Natural killer cell (primary cell): ENCODE measurements around the gene SH3PXD2B. TPM values are rescaled to one million over a fixed set of nuclear protein-coding genes. Genes with fewer than 3 reads are reported as not detected.

Experiments
- ATAC-seq, 3 donors: fragments of 150-1000 bp in 2 of 3; fragments of 200-7000 bp in 1 of 3; cut with Tn5 transposase; 1 replicate in 1 of 3; 2 replicates in 2 of 3; pipeline ENCODE4 v1.10.0; 2021; ENCODE audit warnings: mild to moderate bottlenecking in 2 of 3, moderate library complexity in 2 of 3
- DNase-seq, 2 donors: peaks; one replicate each; pipeline versions ENCODE4 v3.0.0 to v3.0.0-alpha.2; 2013 to 2021; ENCODE audit warnings: mixed read lengths in 1 of 2
- H3K27ac ChIP-seq: one replicate; pipeline ENCODE4 v1.5.1; 2013; ENCODE audit warnings: mild to moderate bottlenecking, low read length
- H3K27me3 ChIP-seq: one replicate; pipeline ENCODE4 v1.6.1; 2013; ENCODE audit warnings: low read length; ENCODE audit not compliant: control insufficient read depth, insufficient read depth
- H3K36me3 ChIP-seq: one replicate; pipeline ENCODE4 v1.6.1; 2013; ENCODE audit warnings: low read length; ENCODE audit not compliant: control insufficient read depth, insufficient read depth
- H3K4me1 ChIP-seq: one replicate; pipeline ENCODE4 v1.6.1; 2013; ENCODE audit warnings: low read length; ENCODE audit not compliant: control insufficient read depth, insufficient read depth
- H3K4me3 ChIP-seq: one replicate; pipeline ENCODE4 v1.5.1; 2013; ENCODE audit warnings: low read length
- H3K9me3 ChIP-seq: one replicate; pipeline ENCODE4 v1.6.1; 2013; ENCODE audit warnings: low read length; ENCODE audit not compliant: control insufficient read depth, insufficient read depth
- H3K27ac Mint-ChIP-seq, 2 donors: one replicate each; pipeline ENCODE4 v1.8.0; 2022; ENCODE audit warnings: mild to moderate bottlenecking in 2 of 2, mixed read lengths in 2 of 2, moderate library complexity in 1 of 2
- H3K27me3 Mint-ChIP-seq, 2 donors: one replicate each; pipeline ENCODE4 v1.8.0; 2022; ENCODE audit warnings: low read depth in 2 of 2, mixed read lengths in 2 of 2
- H3K36me3 Mint-ChIP-seq: one replicate; pipeline ENCODE4 v1.8.0; 2022; ENCODE audit warnings: mixed read lengths
- H3K4me1 Mint-ChIP-seq, 2 donors: one replicate each; pipeline ENCODE4 v1.8.0; 2022; ENCODE audit warnings: mixed read lengths in 2 of 2
- H3K4me3 Mint-ChIP-seq: one replicate; pipeline ENCODE4 v1.8.0; 2022; ENCODE audit warnings: mild to moderate bottlenecking, moderate library complexity, mixed read lengths
- H3K9me3 Mint-ChIP-seq, 2 donors: one replicate each; pipeline ENCODE4 v1.8.0; 2022; ENCODE audit warnings: mixed read lengths in 2 of 2
- CTCF ChIP-seq: fragments of 200-600 bp; IDR thresholded peaks from one replicate; pipeline ENCODE4 v1.8.0; 2022; ENCODE audit warnings: antibody characterized with exemption
- WGBS: methylation state at CpG from one replicate; pipeline ENCODE4 v1.1.7; 2013; ENCODE audit warnings: missing lambda C conversion rate; ENCODE audit not compliant: insufficient coverage; 5-methylcytosine and 5-hydroxymethylcytosine counted together
- intact Hi-C: fragments of 100-400 bp; cut with micrococcal nuclease; formaldehyde crosslinking; loops from one replicate; pipeline ENCODE4 v1.14.2; 2022
- total RNA-seq, 4 donors: library from RNA; stranded (reverse); fragments of 120-200 nt in 1 of 4; gene quantifications; one replicate each; pipeline versions ENCODE4 v1.2.3 to v1.2.4, GENCODE V29; 2013 to 2022

Gene SH3PXD2B
- total RNA-seq, 3 donors from 2014 or later (not counting 1 experiment from before 2014, with no cell fraction given), result 0.25 to 0.35 TPM; not detected in 1

GRCh38 chr5:172444626-172445365 lies 9.5 kb downstream of the SH3PXD2B start:
- DNase-seq (no peak), ATAC-seq (no peak)
- H3K9me3 Mint-ChIP-seq, result no peaks in the 10 kb centered on the region
- Histone ChIP-seq H3K4me3 (no peak overlapping the region), H3K27me3 (peaks cover 5% of the 10 kb centered on the region), H3K36me3 (no peaks in the 10 kb centered on the region), H3K27ac (no peak overlapping the region), H3K4me1 (peaks cover 9% of the 10 kb centered on the region), H3K9me3 (no peaks in the 10 kb centered on the region)
- peaks cover 13 to 25% of the 10 kb centered on the region in 2 donors for H3K27me3 Mint-ChIP-seq
- peaks cover 13 to 14% of the 10 kb centered on the region in 2 donors for H3K4me1 Mint-ChIP-seq
- no peak overlapping the region for H3K4me3 Mint-ChIP-seq
- 74% methylated on average over 8 of the region's 8 CpGs for WGBS
- H3K36me3 Mint-ChIP-seq, result no peaks in the 10 kb centered on the region
- no peak overlapping the region for H3K27ac Mint-ChIP-seq
- intact Hi-C loops, result no loop called here
- no peak for TF ChIP-seq CTCF

GRCh38 chr5:172444110-172444510 lies 10.2 kb downstream of the SH3PXD2B start:
- peaks cover 5% of the 10 kb centered on the region for H3K27me3 ChIP-seq
- Mint-ChIP-seq H3K4me3 (no peak overlapping the region), H3K4me1 (peaks cover 13 to 14% of the 10 kb centered on the region in 2 donors), H3K9me3 (no peaks in the 10 kb centered on the region), H3K27ac (no peak overlapping the region), H3K36me3 (no peaks in the 10 kb centered on the region), H3K27me3 (peaks cover 8 to 25% of the 10 kb centered on the region in 2 donors)
- H3K27ac ChIP-seq, result no peak overlapping the region
- ATAC-seq (no peak), DNase-seq (no peak)
- no peak overlapping the region for H3K4me3 ChIP-seq
- 93% methylated on average over 4 of the region's 4 CpGs for WGBS
- H3K4me1 ChIP-seq, result peaks cover 9% of the 10 kb centered on the region
- no peaks in the 10 kb centered on the region for H3K9me3 ChIP-seq
- intact Hi-C loops, result no loop called here
- no peak for TF ChIP-seq CTCF
- no peaks in the 10 kb centered on the region for H3K36me3 ChIP-seq

GRCh38 chr5:172443441-172444109 lies 10.8 kb downstream of the SH3PXD2B start:
- peak; percentile 25 to 91 (median 46) for ATAC-seq
- WGBS, result 27% methylated on average over 10 of the region's 10 CpGs
- H3K4me3 Mint-ChIP-seq, result no peak overlapping the region
- peaks cover 8 to 25% of the 10 kb centered on the region in 2 donors for H3K27me3 Mint-ChIP-seq
- Histone ChIP-seq H3K4me1 (peaks cover 9% of the 10 kb centered on the region), H3K36me3 (no peaks in the 10 kb centered on the region), H3K27ac (no peak overlapping the region), H3K9me3 (no peaks in the 10 kb centered on the region), H3K27me3 (peaks cover 5% of the 10 kb centered on the region), H3K4me3 (no peak overlapping the region)
- TF ChIP-seq CTCF, result no peak
- H3K9me3 Mint-ChIP-seq, result no peaks in the 10 kb centered on the region
- intact Hi-C loops, result no loop called here
- DNase-seq, result no peak
- no peaks in the 10 kb centered on the region for H3K36me3 Mint-ChIP-seq
- H3K27ac Mint-ChIP-seq, result peak overlapping the region in 1 of 2 donors; percentile 8
- peaks cover 13 to 14% of the 10 kb centered on the region in 2 donors for H3K4me1 Mint-ChIP-seq
